ENCODE results near the gene TRRAP. TPM values are rescaled to one million over a fixed set of nuclear protein-coding genes. Genes with fewer than 3 reads are reported as not detected.

The TRRAP gene
- total RNA-seq, 2 donors from 2014 or later = 22.9 to 23.1 TPM

- ATAC-seq (no peak), DNase-seq (no peak)
- intact Hi-C loops (cut with DNase I) = no loop called here
Observed at GRCh38 chr7:98927125-98927524, 48.8 kb downstream of the TRRAP start.

DNA sequence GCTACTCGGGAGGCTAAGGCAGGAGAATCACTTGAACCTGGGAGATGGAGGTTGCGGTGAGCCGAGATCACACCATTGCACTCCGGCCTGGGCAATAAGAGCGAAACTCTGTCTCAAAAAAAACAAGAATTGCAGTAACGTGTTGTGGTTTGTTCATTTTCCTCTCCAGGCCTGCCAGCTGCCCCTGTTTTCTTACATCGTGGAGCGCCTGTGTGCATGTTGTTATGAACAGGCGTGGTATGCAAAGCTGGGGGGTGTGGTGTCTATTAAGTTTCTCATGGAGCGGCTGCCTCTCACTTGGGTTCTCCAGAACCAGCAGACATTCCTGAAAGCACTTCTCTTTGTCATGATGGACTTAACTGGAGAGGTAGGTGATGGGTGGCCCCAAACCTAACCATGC lies 52.1 kb downstream of the TRRAP start:
- DNase-seq (no peak), ATAC-seq (no peak)
- intact Hi-C loops (cut with DNase I) = no loop called here

DNA sequence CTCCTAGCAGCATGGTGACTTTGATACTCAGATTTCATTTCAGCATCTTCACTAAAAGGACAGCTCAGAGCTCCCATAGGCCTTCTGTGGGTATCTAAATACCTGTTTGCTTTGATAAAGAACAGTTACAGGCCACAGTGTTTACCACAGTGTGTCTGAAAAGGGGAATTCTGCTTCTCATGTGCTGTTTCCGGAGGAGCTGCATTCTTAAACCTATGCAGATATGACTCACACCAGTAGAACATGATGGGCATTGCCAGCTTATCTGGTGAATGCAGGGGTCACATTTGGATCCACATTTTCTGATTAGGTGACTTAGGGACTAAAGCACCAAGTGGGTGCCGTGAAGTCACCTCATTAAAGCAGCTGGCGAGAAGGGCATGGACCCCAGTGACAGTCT lies 52.6 kb downstream of the TRRAP start:
- no peak for DNase-seq
- intact Hi-C loops (cut with DNase I) = no loop called here
- ATAC-seq = no peak

- ATAC-seq (no peak), DNase-seq (no peak)
- intact Hi-C loops (cut with DNase I) = no loop called here
Observed at GRCh38 chr7:98933321-98933720, 55.0 kb downstream of the TRRAP start.

DNA sequence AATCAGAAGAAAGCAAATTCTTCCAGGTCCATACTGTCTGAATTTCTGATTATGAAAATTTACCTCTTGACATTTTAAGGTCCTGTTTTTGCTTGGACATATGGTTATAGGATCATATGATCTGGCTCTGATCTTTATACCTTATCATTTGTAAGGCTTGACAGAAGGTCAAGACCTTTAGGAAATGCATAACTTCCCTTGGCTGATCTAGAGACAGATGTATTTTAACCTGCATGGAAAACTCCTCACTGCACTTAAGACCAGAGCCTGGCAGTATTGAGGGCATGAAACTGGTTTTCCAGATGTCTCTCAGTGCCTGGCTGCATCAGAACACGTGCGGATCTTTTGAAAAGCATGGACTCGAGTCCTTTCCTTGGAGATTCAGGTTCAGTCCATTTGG lies 55.9 kb downstream of the TRRAP start:
- ATAC-seq (no peak), DNase-seq (no peak)
- intact Hi-C loops (cut with DNase I) = no loop called here

GRCh38 chr7:98935811-98936210 lies 57.5 kb downstream of the TRRAP start:
- DNase-seq = no peak
- intact Hi-C loops (cut with DNase I) = no loop called here
- ATAC-seq = peak in 1 of 2 donors; percentile 23

DNA sequence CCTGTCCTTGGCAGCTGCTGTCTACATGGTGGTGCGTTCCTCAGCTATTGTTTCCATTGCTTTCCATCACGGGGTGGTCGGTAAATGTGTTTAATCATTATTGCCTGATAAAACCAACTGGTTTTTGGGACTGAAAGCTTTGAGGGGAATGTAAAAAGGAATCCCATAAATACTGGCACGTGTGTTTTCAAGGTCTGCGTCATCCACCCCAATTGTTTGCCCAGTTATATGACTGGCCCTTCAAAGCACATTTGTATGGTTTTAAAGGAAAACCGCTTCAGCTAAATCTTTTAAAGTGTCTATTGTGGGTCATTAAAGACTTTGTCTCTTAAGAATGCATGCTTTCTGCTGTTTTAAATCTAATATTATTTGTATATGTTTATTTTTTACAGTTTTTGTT lies 65.0 kb downstream of the TRRAP start:
- intact Hi-C loops (cut with DNase I) = no loop called here
- DNase-seq (no peak), ATAC-seq (no peak)

GRCh38 chr7:98944386-98944785 lies 66.1 kb downstream of the TRRAP start:
- intact Hi-C loops (cut with DNase I) = no loop called here
- DNase-seq = no peak

GRCh38 chr7:98945852-98946251 lies 67.5 kb downstream of the TRRAP start:
- ATAC-seq = peak in 1 of 2 donors; percentile 24
- intact Hi-C loops (cut with DNase I) = no loop called here
- DNase-seq = no peak

More at GRCh38 chr7:98944386-98944785, 66.1 kb downstream of the TRRAP start:
- no peak for ATAC-seq

DNA sequence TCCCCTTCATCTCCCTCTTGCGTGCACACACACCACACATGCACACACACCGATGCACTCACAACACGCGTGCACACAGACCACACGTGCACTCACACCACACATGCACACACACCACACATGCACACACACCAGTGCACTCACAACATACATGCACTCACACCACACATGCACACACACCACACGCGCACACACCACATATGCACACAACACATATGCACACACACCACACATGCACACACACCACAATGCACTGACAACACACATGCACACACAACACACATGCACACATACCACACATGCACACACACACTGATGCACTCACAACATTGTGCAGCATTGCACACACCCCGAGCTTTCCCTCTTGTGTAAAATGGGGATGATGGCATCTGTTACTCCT lies 68.1 kb downstream of the TRRAP start:
- ATAC-seq (no peak), DNase-seq (no peak)
- intact Hi-C loops (cut with DNase I) = no loop called here

GRCh38 chr7:98949336-98950044 lies 71.2 kb downstream of the TRRAP start:
- ATAC-seq = peak in 1 of 2 donors; percentile 70
- intact Hi-C loops (cut with DNase I) = no loop called here
- DNase-seq = no peak

DNA sequence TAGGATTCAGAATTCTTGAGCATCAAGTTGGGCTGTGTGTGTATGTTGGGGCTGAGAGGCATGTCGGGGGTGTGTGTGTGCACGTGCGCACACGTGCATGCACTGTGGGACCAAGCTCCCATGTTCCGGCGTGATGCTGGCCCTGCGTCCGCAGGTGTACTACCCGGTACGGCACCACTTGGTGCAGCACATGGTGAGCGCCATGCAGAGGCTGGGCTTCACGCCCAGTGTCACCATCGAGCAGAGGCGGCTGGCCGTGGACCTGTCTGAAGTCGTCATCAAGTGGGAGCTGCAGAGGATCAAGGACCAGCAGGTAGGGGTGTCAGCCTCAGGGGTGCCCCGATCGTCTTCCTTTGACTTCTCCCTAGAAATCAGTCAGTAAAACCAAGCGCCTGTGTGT lies 77.7 kb downstream of the TRRAP start:
- ATAC-seq (no peak), DNase-seq (no peak)
- intact Hi-C loops (cut with DNase I) = no loop called here

GRCh38 chr7:98956469-98956868 lies 78.1 kb downstream of the TRRAP start:
- intact Hi-C loops (cut with DNase I) = no loop called here
- DNase-seq (no peak), ATAC-seq (no peak)

DNA sequence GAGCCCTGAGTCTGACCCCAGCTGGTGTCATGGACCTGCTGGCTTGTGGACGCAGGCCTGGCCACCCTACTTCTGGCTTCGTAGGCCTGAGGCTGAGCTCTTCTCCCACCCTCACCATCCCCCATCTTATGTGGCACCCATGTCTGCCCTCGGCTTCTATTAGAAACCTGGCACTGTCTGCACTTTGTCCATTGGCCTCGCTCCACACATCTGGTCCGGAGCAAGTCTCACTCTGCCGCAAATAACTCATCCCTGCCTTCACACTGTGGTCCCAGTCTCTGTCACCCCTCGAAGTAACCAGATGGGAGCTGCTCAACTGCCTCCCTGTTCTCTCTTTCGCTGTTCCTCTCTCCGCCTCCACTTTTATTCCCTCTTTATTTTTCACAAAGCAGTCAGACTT lies 78.6 kb downstream of the TRRAP start:
- ATAC-seq = peak; percentile 71 to 93
- no peak for DNase-seq

DNA sequence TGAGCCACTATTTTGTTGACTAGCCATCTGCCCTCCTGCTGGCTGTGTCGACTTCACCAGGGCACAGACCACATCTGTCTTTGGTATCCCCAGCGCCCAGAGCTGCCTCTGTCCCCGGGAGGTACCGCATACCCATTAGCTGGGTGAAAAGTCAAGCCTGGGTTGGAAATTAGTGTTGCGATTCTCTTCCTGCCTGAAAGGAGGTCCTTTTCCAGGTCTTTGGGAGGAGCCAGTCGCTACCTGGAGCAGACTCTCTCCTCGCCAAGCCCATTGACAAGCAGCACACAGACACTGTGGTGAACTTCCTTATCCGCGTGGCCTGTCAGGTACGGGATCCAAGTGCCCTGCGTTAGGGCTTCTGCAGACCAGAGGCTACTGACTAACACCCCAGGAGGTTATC lies 79.4 kb downstream of the TRRAP start:
- DNase-seq = no peak
- ATAC-seq = no peak
- intact Hi-C loops (cut with DNase I) = no loop called here

More for the DNA sequence above, 78.6 kb downstream of the TRRAP start:
- intact Hi-C loops (cut with DNase I) = no loop called here

DNA sequence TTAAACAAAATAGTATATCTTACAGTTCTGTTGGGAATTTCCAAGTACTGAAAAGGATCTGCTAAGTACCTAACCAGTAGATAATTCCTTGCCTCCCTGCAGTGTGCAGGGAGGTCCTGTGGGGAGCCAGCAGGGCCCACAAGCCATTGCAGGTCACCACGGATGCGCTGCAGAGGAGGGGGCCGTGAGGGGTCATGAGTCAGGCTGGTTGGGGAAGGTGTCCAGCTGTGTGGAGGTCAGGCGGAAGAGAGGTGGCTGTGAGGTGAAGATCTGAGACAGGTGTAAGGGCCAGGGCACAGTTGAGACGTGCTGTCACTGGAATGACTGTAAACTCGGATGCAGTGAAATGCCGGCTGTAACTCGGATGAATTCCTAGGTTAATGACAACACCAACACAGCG lies 80.6 kb downstream of the TRRAP start:
- no peak for DNase-seq
- ATAC-seq = no peak
- intact Hi-C loops (cut with DNase I) = no loop called here

- DNase-seq = no peak
- intact Hi-C loops (cut with DNase I) = no loop called here
- no peak for ATAC-seq
Observed at GRCh38 chr7:98963305-98963704, 85.0 kb downstream of the TRRAP start.

GRCh38 chr7:98964596-98964995 lies 86.3 kb downstream of the TRRAP start:
- ATAC-seq (no peak), DNase-seq (no peak)
- intact Hi-C loops (cut with DNase I) = no loop called here

DNA sequence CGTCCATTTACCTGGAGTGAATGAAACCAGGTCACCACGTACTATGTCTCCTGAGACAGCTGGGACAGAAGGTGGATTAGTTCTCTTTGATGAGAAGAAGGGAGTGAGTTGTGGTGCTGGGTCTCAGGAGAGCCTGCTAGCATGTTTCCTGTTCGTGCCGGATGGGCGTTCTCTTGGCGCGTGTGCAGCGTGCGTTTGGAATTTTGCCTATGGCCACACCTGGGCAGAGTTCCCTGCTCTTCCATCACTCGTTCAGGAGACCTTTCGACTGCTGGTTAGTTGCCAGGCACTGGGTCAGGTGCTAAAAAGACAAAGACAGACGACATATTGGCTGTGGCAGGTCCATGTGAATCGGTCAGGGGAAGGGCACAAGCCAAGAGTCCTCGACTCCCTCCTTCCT lies 90.3 kb downstream of the TRRAP start:
- no peak for ATAC-seq
- intact Hi-C loops (cut with DNase I) = no loop called here

DNA sequence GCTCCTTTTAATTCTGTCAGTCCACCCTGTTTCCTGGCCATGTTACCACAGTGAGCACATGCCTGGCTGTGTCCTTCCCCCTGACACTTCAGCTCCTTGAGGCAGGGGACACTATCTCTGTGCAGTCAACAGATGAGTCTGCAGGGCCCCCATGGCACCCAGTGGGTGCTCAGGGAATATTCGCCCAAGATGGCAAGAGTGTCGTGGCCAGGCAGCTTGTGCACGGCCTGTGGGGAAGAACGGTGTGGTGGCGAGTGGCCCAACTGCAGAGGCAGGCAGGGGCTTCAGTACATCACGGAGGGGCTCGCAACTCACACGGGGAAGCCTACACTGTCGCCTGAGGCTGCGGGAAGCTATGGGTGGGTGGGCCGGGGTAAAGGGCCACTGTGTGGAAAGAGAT lies 91.1 kb downstream of the TRRAP start:
- intact Hi-C loops (cut with DNase I) = no loop called here
- ATAC-seq = no peak
- DNase-seq = no peak

More for the DNA sequence above, 90.3 kb downstream of the TRRAP start:
- no peak for DNase-seq

- no peak for ATAC-seq
- intact Hi-C loops (cut with DNase I) = no loop called here
- no peak for DNase-seq
Observed at GRCh38 chr7:98970016-98970615, 91.8 kb downstream of the TRRAP start.
